Trophoblast cell (in vitro differentiated cells and primary cell): ENCODE results near the gene PPP1R13B.

Experiments used
- DNase-seq, 2 donors: peaks; one replicate each; pipeline ENCODE4 v3.0.0-alpha.2; 2016
- H2AFZ ChIP-seq: 2 replicates; pipeline ENCODE4 v1.6.1; 2013; ENCODE audit warnings: low read length, moderate library complexity, mild to moderate bottlenecking; ENCODE audit not compliant: insufficient read depth, poor library complexity
- H2AK5ac ChIP-seq: 2 replicates; pipeline ENCODE4 v1.6.1; 2013; ENCODE audit warnings: mild to moderate bottlenecking, low read length
- H2BK120ac ChIP-seq: 2 replicates; pipeline ENCODE4 v1.6.1; 2013; ENCODE audit warnings: low read length, mild to moderate bottlenecking, moderate library complexity; ENCODE audit not compliant: insufficient read depth, poor library complexity
- H2BK12ac ChIP-seq: 2 replicates; pipeline ENCODE4 v1.6.1; 2013; ENCODE audit warnings: mild to moderate bottlenecking, low read length, moderate library complexity
- H2BK5ac ChIP-seq: 2 replicates; pipeline ENCODE4 v1.6.1; 2013; ENCODE audit warnings: low read length, low read depth, moderate library complexity, mild to moderate bottlenecking; ENCODE audit not compliant: poor library complexity
- H3K14ac ChIP-seq: 2 replicates; pipeline ENCODE4 v1.6.1; 2013; ENCODE audit warnings: mild to moderate bottlenecking, low read length
- H3K18ac ChIP-seq: 2 replicates; pipeline ENCODE4 v1.6.1; 2013; ENCODE audit warnings: mild to moderate bottlenecking, low read length
- H3K23ac ChIP-seq: 2 replicates; pipeline ENCODE4 v1.6.1; 2013; ENCODE audit warnings: low read length
- H3K27ac ChIP-seq: 2 replicates; pipeline ENCODE4 v1.5.1; 2013; ENCODE audit warnings: low read depth, mild to moderate bottlenecking, inconsistent platforms, low read length, moderate library complexity
- H3K27me3 ChIP-seq: 2 replicates; pipeline ENCODE4 v1.6.1; 2013; ENCODE audit warnings: inconsistent platforms, mild to moderate bottlenecking, low read length, moderate library complexity; ENCODE audit not compliant: insufficient read depth
- H3K36me3 ChIP-seq, 2 experiments: 1 replicate in 1 of 2; 2 replicates in 1 of 2; pipeline ENCODE4 v1.6.1; 2013; ENCODE audit warnings: low read length in 2 of 2, mild to moderate bottlenecking in 2 of 2, moderate library complexity in 1 of 2; ENCODE audit not compliant: insufficient read depth in 2 of 2, control insufficient read depth in 1 of 2
- H3K4ac ChIP-seq: 2 replicates; pipeline ENCODE4 v1.6.1; 2013; ENCODE audit warnings: low read depth, mild to moderate bottlenecking, low read length, moderate library complexity
- H3K4me1 ChIP-seq, 2 experiments: 1 replicate in 1 of 2; 2 replicates in 1 of 2; pipeline ENCODE4 v1.6.1; 2013; ENCODE audit warnings: low read length in 2 of 2, mild to moderate bottlenecking in 2 of 2, moderate library complexity in 1 of 2; ENCODE audit not compliant: insufficient read depth in 2 of 2, control insufficient read depth in 1 of 2
- H3K4me2 ChIP-seq: 2 replicates; pipeline ENCODE4 v1.6.1; 2013; ENCODE audit warnings: inconsistent platforms, mild to moderate bottlenecking, low read length, moderate library complexity
- H3K4me3 ChIP-seq: 2 replicates; pipeline ENCODE4 v1.5.1; 2013; ENCODE audit warnings: mild to moderate bottlenecking, low read depth, low read length, inconsistent platforms
- H3K79me1 ChIP-seq: one replicate; pipeline ENCODE4 v1.6.1; 2013; ENCODE audit warnings: low read length
- H3K79me2 ChIP-seq: 2 replicates; pipeline ENCODE4 v1.6.1; 2013; ENCODE audit warnings: low read length, mild to moderate bottlenecking; ENCODE audit not compliant: control insufficient read depth, insufficient read depth, poor library complexity
- H3K9ac ChIP-seq: 2 replicates; pipeline ENCODE4 v1.6.1; 2013; ENCODE audit warnings: mild to moderate bottlenecking, low read length
- H3K9me3 ChIP-seq: 2 replicates; pipeline ENCODE4 v1.6.1; 2013; ENCODE audit warnings: low read depth, mild to moderate bottlenecking, control low read depth, inconsistent platforms, low read length; ENCODE audit not compliant: insufficient read depth
- H4K12ac ChIP-seq: 2 replicates; pipeline ENCODE4 v1.6.1; 2013; ENCODE audit warnings: low read depth, mild to moderate bottlenecking, low read length, moderate library complexity
- H4K8ac ChIP-seq: 2 replicates; pipeline ENCODE4 v1.6.1; 2013; ENCODE audit warnings: low read depth, mild to moderate bottlenecking, low read length, moderate library complexity
- H4K91ac ChIP-seq: one replicate; pipeline ENCODE4 v1.6.1; 2013; ENCODE audit warnings: low read depth, mild to moderate bottlenecking, low read length, moderate library complexity
- WGBS: extraction: QIAGEN DNeasy Blood & Tissue Kit; methylation state at CpG from one replicate; pipeline ENCODE4 v1.1.7; 2013; ENCODE audit warnings: missing lambda C conversion rate; ENCODE audit not compliant: insufficient read length, insufficient coverage; ENCODE audit errors: extremely low coverage; 5-methylcytosine and 5-hydroxymethylcytosine counted together

Gene PPP1R13B

GRCh38 chr14:103743691-103744090 is 103.7 kb downstream of the PPP1R13B start:
- no peak overlapping the region for H4K8ac ChIP-seq
- no CpG with 5 or more reads among the region's 15 CpGs for WGBS
- H4K12ac ChIP-seq, result no peak overlapping the region

GRCh38 chr14:103742499-103743255 is 104.7 kb downstream of the PPP1R13B start:
- no peak overlapping the region for H2BK120ac ChIP-seq
- no peak overlapping the region for H3K23ac ChIP-seq
- H3K9me3 ChIP-seq, result peaks cover 1% of the 10 kb centered on the region
- H4K8ac ChIP-seq, result no peak overlapping the region
- H3K79me2 ChIP-seq, result no peaks in the 10 kb centered on the region
- no peak overlapping the region for H2BK5ac ChIP-seq
- no peak overlapping the region for H3K4me3 ChIP-seq
- peaks cover 4 to 6% of the 10 kb centered on the region in 2 experiments for H3K4me1 ChIP-seq
- H3K27ac ChIP-seq, result no peak overlapping the region
- H3K79me1 ChIP-seq, result no peaks in the 10 kb centered on the region
- H4K91ac ChIP-seq, result no peak overlapping the region
- H3K9ac ChIP-seq, result no peak overlapping the region
- H3K4ac ChIP-seq, result no peak overlapping the region
- H4K12ac ChIP-seq, result no peak overlapping the region
- no peak overlapping the region for H2AK5ac ChIP-seq
- H3K14ac ChIP-seq, result no peak overlapping the region
- whole genome bisulfite sequencing, result no CpG with 5 or more reads among the region's 14 CpGs
- no peak overlapping the region for H3K18ac ChIP-seq
- no peak for DNase-seq
- no peak overlapping the region for H2AFZ ChIP-seq
- no peak overlapping the region for H2BK12ac ChIP-seq
- H3K4me2 ChIP-seq, result no peak overlapping the region
- peaks cover 20 to 23% of the 10 kb centered on the region in 2 experiments for H3K36me3 ChIP-seq
- H3K27me3 ChIP-seq, result no peaks in the 10 kb centered on the region

More at GRCh38 chr14:103743691-103744090, 103.7 kb downstream of the PPP1R13B start:
- Histone ChIP-seq H2AFZ (no peak overlapping the region), H3K4ac (no peak overlapping the region), H3K9ac (no peak overlapping the region), H3K4me2 (no peak overlapping the region), H3K4me3 (no peak overlapping the region), H3K36me3 (peaks cover 16 to 21% of the 10 kb centered on the region in 2 experiments), H2BK120ac (no peak overlapping the region), H3K18ac (no peak overlapping the region), H3K27me3 (no peaks in the 10 kb centered on the region), H2AK5ac (no peak overlapping the region), H4K91ac (no peak overlapping the region), H2BK5ac (no peak overlapping the region), H3K4me1 (peaks cover 3 to 6% of the 10 kb centered on the region in 2 experiments), H3K14ac (no peak overlapping the region), H3K9me3 (no peaks in the 10 kb centered on the region), H3K27ac (no peak overlapping the region), H3K79me2 (no peaks in the 10 kb centered on the region), H2BK12ac (no peak overlapping the region), H3K23ac (no peak overlapping the region), H3K79me1 (no peaks in the 10 kb centered on the region)
- DNase-seq, result no peak

- no peak overlapping the region for H3K14ac ChIP-seq
- H3K79me2 ChIP-seq, result no peaks in the 10 kb centered on the region
- H2BK120ac ChIP-seq, result no peak overlapping the region
- no peaks in the 10 kb centered on the region for H3K27me3 ChIP-seq
- no peak overlapping the region for H3K27ac ChIP-seq
- H2BK5ac ChIP-seq, result no peak overlapping the region
- DNase-seq, result no peak
- peaks cover 10 to 13% of the 10 kb centered on the region in 2 experiments for H3K4me1 ChIP-seq
- H4K8ac ChIP-seq, result no peak overlapping the region
- H4K12ac ChIP-seq, result no peak overlapping the region
- H3K36me3 ChIP-seq, result peaks cover 24% of the 10 kb centered on the region in 2 experiments
- no peak overlapping the region for H3K4me3 ChIP-seq
- WGBS, result no CpG with 5 or more reads among the region's 9 CpGs
- no peak overlapping the region for H2AK5ac ChIP-seq
- no peak overlapping the region for H3K9ac ChIP-seq
- H4K91ac ChIP-seq, result no peak overlapping the region
- no peak overlapping the region for H2BK12ac ChIP-seq
- no peak overlapping the region for H3K4ac ChIP-seq
- no peak overlapping the region for H3K23ac ChIP-seq
- no peaks in the 10 kb centered on the region for H3K79me1 ChIP-seq
- H3K9me3 ChIP-seq, result peaks cover 1% of the 10 kb centered on the region
- H3K4me2 ChIP-seq, result no peak overlapping the region
- H2AFZ ChIP-seq, result no peak overlapping the region
- H3K18ac ChIP-seq, result no peak overlapping the region
These were observed 105.5 kb downstream of the PPP1R13B start for GRCh38 chr14:103741876-103742275.

- Histone ChIP-seq H3K18ac (no peak overlapping the region), H3K27me3 (no peaks in the 10 kb centered on the region), H3K9ac (no peak overlapping the region), H3K79me1 (peaks cover 3% of the 10 kb centered on the region), H2BK120ac (no peak overlapping the region), H3K14ac (no peak overlapping the region), H4K91ac (no peak overlapping the region), H2AFZ (no peak overlapping the region), H4K8ac (no peak overlapping the region), H3K4ac (no peak overlapping the region), H3K4me2 (no peak overlapping the region), H3K79me2 (no peaks in the 10 kb centered on the region), H3K27ac (peak overlapping the region; percentile 2), H3K9me3 (peaks cover 1% of the 10 kb centered on the region), H3K4me3 (no peak overlapping the region), H2AK5ac (no peak overlapping the region), H4K12ac (no peak overlapping the region), H3K23ac (no peak overlapping the region), H2BK12ac (no peak overlapping the region), H3K4me1 (peaks cover 14 to 20% of the 10 kb centered on the region in 2 experiments), H2BK5ac (no peak overlapping the region), H3K36me3 (peaks cover 24% of the 10 kb centered on the region in 2 experiments)
- WGBS, result no CpG with 5 or more reads among the region's 14 CpGs
- DNase-seq, result peak; percentile 8 to 39
These were observed 106.2 kb downstream of the PPP1R13B start for GRCh38 chr14:103740991-103741689.
